Left forelimb (tissue), 1 donor: ENCODE data around the gene ING3.
A peak's percentile ranks its signal among the peaks of the same experiment; 100 is the strongest.
"Not testable (repeated sequence)": the region's sequence is repeated elsewhere in the genome, so short reads cannot be mapped to it uniquely, and the experiment has no call there.

Source experiments
- DNase-seq: peaks from one replicate; pipeline ENCODE4 v3.0.0-alpha.2; 2018; ENCODE audit warnings: low spot score

ING3 gene

DNA sequence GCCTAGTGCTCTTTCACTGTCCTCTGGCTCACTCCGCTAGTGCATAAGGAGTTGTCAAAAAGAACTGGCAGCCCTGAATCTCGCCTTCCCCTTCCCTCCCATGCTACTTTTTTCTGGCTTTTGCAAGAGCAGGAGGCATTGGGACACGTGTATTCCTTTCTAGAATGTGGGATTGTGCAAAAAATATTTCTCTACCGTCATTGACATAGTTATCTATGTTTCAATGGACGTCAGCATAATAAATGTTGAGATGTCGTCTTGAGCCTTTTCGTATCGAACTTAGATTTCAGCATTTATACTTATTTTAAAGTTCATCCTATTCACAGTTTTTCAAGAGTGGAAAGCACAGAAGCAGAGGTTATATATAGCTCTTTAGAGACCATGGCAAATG lies 727 bp downstream of the ING3 start:
- DNase-seq: no peak

DNA sequence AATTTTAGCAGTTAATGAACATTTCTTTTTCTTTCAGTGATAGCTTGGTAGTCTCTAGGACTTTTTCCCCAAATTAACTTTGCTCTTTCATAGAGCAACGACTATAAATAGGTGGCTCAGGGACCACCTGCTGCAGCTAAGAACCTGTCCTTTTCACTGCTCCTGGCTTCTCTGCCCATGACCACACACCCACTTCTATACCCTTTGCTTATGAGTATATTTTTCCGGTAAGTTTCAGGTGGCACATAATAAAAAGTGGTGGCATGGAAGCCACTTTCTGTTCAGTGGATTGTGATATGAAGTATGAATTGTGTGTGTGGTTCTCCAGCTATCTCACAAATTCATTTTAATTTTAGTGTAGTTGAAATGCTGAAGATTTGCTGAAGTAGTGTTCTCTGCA lies 1.2 kb downstream of the ING3 start:
- DNase-seq: no peak

DNA sequence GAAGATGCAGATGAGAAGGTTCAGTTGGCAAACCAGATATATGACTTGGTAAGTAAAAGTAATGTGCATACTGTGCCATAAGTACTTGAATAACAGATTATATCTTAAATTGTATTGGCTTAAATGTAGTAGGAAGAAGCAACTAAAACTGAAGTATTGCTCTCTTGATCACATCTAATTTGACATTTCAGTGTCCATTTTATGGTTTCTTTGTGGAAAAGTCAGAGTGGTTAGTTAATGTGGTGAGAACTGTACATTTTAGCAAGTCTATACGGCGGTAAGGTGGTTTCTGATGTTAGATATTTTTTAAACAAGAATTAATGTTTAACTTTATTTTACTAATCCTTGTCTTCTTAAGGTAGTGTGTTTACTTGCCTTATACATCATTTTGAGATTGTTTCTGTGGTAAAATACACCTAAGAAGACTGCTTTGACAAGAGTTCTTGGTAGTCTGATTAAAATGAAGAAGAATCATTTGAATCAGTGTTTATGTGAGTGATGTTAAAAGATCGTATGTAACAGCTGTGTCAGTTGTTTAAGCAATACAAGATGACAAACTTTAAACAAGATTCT lies 5.1 kb downstream of the ING3 start:
- DNase-seq: no peak

DNA sequence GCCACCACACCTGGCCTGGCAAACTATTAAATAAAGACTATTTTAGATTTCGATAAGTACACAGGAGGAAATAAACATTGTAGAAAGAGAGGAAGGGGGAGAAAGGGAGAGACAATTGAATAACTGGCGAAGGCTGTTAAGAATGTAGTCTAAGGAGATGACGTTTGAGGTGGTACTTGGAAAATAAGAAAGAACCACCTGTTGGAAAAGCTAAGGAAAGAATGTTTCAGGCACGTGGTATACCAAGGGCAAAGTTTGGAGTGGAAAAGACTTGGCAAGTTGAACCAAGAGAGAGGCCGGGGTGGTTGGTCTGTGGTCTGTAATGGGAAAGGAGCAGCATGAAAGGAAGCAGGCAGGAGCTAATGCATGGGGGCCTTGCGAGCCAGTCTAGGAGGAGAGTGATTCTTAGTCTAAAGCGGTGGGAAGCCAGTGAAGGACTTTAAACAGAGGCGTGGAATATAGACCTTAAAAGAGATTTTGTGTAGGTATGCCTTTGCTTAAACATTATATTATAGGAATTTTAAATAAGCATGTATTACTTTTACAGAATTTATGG lies 9.4 kb downstream of the ING3 start:
- no peak for DNase-seq

DNA sequence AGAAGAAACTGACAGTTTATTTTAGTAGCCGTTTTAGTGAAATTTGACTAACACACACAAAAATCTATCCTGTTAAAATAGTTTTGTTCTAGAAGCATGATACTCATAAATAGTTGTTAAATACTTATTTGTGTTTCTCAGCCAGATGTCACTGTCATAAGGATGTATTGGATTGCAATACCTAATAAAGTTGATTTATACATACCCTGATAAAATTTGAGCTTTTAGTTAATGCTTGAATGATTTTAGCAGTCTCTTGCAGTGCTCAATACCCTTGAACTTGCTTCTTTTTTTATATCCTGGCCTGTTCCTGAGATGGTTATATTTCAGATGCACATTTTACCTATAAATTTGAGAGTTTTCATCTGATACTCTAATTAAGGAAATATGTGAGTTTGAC lies 10.1 kb downstream of the ING3 start:
- DNase-seq: no peak

DNA sequence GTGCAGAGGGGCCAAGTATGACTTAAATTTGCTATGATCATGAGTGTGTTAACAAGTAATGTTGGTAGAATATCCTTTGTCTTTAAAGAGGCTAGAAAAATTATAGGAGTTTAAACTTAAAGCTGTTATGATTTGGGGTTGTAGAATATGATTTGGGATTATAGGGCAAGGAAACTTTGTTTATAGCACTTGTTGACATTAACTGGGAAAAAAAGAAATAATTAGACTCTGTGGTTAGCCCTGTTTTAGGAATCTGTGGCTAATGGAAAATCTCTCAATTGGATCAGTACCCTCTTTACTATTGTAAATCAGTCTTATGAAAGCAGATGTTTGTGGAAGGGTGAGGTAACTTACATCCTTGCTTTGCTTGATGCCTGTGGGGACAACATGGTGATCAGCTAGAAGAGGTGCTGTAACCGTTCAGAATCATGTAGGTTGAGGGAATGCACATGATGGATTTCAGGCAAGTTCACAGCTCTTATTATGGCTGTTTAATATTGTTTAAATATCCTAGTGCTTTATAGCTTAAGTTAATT lies 11.1 kb downstream of the ING3 start:
- no peak for DNase-seq

DNA sequence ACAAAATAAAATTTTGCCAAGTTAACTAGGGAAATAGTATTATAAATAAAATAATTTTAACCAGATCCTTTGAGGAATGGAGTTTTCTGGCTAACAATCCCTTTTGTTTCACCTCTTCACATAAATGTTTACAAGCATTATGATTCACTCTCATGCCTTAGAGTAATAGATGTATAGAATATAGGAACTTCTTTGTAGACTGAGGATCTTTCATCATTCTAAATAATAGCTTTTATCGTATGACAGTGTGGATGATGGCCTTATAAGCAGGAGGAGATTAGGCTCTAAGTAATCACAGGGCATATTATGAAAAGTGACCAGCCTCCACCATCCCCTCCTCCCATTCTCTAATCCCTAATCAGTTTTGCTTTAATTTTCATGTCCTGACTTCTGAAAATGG lies 13.5 kb downstream of the ING3 start:
- no peak for DNase-seq

DNA sequence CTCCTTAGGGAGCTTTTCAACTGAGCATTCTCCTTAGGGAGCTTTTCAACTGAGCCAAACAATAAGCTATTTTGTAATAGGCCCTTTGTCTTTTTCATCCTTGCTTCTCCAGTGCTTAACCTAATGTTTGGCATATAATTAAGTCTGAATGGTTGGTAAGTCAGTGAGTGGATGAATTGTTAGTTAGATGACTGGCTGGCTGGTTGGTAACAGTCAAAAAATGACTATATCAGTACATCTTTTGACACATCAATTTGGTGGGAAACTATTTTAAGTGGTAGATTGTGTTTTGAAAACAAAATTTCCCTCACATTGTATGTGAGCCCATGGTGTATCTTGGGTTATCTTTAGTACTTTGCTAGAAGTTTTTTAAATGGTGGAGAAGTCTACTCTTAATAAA lies 16.4 kb downstream of the ING3 start:
- no peak for DNase-seq

DNA sequence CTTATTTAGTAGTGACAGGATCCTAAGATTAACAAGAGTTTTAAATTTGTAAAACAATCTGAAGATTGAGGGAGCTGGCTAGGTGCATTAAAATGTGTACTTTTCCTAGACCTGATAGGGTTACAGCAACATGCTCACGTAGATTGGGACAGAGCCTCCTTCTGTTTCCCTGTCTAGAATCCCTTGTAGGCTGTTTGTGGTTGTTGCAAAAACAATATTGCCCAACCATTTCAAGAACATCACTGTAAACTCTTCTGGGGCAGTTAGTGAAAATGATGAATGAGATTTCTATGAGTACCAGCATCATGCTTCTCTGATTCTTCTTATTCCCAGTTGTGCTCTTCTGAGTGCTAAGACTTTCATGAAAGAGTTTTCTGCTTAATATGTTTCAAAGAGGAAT lies 23.3 kb downstream of the ING3 start:
- no peak for DNase-seq

DNA sequence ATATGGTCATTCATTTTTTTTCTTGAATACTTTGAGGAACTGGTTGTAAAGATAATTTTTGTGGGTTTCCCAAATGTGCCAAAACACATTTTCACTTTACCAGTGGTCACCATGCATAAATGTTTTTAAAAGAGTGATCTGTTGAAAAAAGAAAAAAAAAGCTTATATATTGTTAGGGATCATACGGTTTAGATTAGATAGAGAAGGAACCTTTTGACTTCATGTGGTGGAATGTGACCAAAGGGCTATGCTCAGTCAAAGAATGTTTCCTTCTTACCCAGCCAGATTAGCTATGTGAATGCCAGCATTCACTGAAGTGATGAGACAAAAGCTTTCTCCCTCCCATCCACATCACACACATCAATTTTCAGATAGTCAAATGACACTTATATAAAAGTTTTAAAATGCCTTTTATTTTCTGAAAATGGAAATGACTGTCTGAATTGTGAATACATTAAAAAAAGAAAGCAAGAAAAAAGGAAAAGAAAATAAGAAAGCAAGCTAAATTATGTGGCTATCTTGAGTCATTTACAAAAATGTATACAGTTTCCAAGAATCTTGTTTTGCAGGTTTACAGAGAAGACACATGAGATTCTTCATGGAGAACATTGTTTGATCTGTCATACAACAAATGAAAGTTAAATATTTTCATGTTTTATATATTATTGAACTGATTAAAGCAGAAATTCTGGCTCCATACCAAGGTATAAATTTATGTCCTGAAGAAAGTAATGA lies 29.4 kb downstream of the ING3 start:
- no peak for DNase-seq

DNA sequence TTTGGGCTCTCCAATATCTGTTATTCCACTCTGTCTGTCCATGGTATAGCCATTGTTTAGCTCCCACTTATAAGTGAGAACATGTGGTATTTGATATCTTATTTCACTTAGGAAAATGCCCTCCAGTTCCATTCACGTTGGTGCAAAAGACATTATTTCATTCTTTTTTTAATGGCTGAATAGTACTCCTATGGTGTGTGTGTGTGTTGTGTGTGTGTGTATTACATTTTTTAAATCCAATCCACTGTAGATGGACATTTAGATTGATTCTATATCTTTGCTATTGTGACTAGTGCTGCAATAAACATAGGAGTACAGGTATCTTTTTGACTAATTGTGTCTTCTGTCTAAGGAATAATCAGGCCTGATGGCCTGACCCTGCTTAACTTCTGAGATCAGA lies 30.5 kb downstream of the ING3 start:
- no peak for DNase-seq

DNA sequence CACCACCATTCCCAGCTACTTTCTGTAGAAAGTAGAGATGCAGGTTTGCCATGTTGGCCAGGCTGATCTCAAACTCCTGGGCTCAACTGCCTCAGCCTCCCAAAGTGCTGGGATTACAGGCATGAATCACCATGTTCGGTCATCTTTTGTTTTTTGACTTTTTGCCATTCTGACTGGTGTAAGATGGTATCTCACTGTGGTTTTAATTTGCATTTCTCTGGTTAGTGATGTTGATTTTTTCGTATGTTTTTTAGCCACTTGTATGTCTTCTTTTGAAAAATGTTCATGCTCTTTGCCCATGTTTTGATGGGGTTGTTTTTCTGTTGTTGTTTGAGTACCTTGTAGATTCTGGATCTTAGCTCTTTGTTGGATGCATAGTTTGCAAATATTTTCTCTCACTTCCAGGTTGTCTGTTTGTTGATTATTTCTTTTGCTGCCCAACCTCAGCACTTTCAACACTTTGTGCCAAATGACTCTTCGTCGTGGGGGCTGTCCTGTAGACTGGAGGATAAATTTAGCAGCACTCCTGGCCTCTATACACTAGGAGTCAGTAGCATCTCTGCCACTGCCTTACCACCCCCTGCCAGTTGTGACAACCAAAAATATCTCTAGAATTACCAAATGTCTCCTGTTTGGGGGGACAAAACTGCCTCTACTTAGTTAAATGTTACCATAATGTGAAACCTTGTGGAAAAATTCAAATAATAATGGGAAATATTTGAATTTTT lies 31.5 kb downstream of the ING3 start:
- no peak for DNase-seq

DNA sequence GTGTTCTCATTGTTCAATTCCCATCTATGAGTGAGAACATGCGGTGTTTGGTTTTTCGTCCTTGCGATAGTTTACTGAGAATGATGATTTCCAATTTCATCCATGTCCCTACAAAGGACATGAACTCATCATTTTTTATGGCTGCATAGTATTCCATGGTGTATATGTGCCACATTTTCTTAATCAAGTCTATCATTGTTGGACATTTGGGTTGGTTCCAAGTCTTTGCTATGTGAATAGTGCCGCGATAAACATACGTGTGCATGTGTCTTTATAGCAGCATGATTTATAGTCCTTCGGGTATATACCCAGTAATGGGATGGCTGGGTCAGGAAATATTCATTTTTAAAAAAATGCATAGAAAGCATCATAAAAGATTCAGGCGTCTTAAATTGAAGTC lies 33.0 kb downstream of the ING3 start:
- DNase-seq: not testable (repeated sequence)

DNA sequence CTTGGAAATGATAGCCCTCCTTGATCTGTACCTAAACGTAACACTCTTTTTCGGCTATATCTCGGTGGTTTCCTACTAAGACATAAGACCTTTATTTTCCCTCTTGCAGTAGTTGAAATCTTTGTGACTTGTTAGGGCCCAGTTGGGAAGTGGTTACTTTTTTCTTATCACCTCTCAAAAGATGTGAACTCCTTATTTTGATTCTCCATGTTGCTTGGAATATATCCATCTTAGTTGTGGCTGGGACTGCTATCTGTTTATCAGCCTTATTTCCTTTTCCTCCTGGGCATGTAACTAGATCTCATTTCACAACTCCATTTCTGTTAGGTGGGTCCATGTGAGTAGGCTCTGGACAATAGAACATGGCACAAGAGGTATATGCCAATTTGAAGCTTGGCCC lies 33.8 kb downstream of the ING3 start:
- DNase-seq: no peak

DNA sequence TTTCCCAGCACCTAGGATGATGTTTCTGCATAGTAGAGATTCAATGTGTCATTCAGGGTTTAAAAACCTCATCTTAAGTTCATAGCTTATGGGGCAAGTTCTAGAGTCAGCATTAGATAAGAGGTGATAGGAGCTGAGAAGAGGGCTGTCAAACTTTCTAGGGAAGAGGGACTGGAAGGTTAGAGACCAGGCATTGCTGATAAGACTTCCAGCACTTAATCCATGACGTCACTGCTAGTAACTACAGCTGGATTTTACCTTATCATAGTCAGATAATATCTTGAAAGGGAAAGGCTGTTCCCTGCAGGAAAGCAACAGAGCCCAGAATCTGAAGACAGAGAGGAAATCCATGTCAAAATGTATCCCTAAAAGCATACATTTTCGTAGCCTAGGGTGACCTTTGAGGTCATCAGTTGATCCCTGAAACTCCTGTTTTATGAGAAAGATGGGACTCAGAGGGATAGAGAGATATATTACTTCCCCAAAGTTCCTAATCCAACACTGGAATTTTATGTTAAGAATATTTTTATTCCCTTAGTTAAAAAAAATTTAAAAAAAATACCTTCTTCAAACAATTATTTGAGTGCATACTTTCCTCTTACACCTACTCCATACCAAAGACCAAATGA lies 34.7 kb downstream of the ING3 start:
- no peak for DNase-seq

DNA sequence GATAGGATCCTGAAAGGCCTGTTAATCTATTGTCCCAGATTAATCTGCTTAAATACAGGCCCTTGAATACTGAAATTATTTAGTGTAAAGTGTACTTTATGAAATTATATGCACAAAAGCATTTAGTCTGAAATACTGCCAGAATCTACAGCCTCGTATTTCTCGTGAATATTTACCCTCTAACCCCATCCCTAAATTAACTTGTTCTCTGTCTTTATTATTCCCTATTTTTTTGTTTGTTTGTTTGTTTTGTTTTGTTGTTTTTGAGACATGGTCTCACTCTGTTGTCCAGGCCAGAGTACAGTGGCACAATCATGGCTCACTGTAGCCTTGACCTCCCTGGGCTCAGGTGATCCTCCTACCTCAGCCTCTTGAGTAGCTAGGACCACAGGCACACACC lies 35.3 kb downstream of the ING3 start:
- no peak for DNase-seq

DNA sequence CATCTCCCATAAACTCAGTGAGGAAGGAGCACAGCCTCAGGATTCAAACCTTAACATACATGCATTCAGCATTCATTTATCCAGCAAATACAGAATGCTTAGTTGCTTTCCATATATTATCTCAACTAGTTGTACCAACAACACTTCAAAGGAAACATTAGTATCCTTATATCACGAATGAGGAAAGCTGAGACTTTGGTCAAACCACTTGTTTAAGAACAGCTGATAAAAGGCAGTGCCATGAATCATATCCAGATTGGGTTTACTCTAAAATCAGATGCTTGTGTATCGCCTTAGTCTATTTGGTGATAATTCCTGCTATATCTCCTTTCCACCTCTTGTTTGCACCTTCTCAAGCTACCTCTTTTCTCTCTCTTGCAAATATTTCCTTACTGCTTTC lies 36.1 kb downstream of the ING3 start:
- no peak for DNase-seq

DNA sequence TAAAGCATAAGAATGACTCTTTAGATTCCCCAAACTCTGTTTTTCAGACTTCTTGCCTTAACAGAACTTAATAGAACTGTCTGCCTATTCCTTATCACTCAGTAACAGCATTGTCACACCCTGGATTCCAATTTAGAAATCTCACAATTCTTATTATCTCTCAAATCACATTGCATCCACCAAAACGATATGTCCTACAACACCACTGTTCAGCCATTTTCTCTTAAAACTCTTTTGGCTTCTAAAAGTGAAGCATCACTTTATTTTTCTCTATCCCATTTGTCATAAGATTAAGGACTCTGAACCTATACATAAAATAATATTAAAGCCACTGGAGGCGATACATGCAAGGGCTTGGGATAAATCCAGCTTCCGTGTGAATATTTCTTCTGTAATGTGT lies 36.7 kb downstream of the ING3 start:
- no peak for DNase-seq

DNA sequence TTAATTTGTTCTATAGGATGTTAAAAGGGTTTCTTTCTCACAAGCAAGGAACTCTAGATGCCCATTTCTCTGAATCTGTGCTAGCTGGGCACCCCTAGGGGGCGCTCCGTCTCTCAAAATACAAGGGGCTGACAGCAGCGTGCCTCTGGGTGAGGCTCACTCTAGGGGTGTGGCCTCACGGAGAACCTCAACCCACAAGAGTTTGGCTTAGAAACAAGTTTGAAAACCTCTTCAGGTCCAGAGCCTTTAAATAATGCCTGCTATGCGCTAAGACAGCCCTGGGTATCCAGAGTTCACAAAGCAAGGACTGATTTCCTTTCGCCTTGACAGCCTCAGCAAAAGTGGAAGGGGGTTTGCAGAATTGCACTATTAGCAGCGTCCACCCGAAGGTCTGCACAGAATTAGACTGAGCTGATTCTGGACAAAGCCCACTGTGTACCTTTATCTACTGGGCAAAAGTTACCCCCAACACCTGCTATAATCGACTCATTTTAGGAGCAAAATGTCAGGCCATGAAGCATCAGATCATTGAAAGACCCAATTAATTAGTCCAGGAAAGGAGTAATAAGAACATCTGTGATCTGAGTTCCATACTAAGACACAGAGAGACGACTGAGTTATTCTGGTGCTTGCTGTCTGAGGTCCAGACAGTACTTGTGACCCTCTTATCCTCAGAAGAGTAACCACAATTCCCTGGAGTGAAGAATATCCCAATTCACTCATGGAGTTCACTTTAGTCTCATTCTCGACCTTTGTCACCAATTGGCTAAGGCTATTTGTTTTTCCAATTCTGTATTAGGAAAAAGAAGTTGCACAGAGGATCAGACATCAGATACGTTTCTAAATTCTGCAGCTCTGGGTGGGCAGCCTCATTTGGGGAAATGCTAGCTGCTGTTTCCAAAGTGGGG lies 37.4 kb downstream of the ING3 start:
- DNase-seq: peak; percentile 91

DNA sequence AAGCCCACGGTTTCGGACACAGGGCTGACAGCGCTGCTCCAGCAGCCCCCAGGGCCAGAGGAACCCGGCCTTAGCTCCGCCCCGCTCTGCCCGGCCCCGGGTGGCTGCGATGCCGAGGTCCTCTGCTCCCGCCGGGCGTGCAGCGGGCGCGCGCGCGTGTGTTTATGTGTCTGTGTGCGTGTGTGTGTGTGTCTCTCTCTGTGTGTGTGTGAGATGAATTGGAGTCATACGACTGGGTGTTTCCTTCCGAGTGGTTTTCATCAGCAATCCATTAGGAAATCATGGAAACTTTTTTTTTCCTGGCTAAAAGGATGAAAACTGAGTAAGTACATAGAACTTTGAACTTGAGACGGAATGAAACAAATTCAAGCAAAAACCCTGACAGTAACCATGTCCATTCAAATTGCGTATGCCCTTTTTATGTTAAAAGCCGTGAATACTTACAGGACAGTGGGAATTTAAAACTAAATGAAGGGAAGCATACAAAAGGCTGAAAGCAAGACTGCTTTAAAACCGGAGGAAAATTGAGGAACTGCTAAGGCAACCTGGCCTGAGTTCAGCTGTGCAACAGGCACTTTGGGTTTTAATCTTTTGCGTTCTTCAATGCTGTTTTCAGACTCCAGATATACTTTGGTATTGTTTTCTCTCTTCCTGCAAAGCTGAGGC lies 38.1 kb downstream of the ING3 start, which contains the start of gene CPED1:
Gene CPED1 (plus strand): TSS at position 121 of the 666 bp plus-strand sequence. CDS start 911 bp downstream, outside the sequence.
- peak; percentile 81 for DNase-seq
